Activated T-cell treated with anti-CD3 and anti-CD28 coated beads, Interleukin-2, amount 50 U/mL, for 4 hours (primary cell): Measurements from ENCODE around the gene IL7R. TPM values are rescaled to one million over a fixed set of nuclear protein-coding genes. Genes with fewer than 3 reads are reported as not detected.
"Not testable (repeated sequence)": the region's sequence is repeated elsewhere in the genome, so short reads cannot be mapped to it uniquely, and the experiment has no call there.

Source experiments
- ATAC-seq, 2 donors: fragments of 200-7000 bp; cut with Tn5 transposase; one replicate each; pipeline ENCODE4 v1.10.0; 2021
- DNase-seq: peaks from one replicate; pipeline ENCODE4 v3.0.0-alpha.2; 2020
- H3K27me3 Mint-ChIP-seq: one replicate; pipeline ENCODE4 v1.8.0; 2021; ENCODE audit warnings: low read depth, mixed read lengths
- H3K36me3 Mint-ChIP-seq: one replicate; pipeline ENCODE4 v1.8.0; 2022; ENCODE audit warnings: mixed read lengths; ENCODE audit not compliant: insufficient read depth
- H3K4me1 Mint-ChIP-seq: one replicate; pipeline ENCODE4 v1.8.0; 2021; ENCODE audit warnings: low read depth, mixed read lengths
- H3K4me3 Mint-ChIP-seq: one replicate; pipeline ENCODE4 v1.8.0; 2021; ENCODE audit warnings: mild to moderate bottlenecking, moderate library complexity, mixed read lengths
- H3K9me3 Mint-ChIP-seq: one replicate; pipeline ENCODE4 v1.8.0; 2021; ENCODE audit warnings: mixed read lengths
- total RNA-seq, 3 donors: library from RNA; stranded (reverse); gene quantifications; one replicate each; pipeline ENCODE4 v1.2.1, GENCODE V29; 2021

The IL7R gene
- total RNA-seq, 3 donors from 2014 or later, result 53.5 to 65.8 (median 54.7) TPM

DNA sequence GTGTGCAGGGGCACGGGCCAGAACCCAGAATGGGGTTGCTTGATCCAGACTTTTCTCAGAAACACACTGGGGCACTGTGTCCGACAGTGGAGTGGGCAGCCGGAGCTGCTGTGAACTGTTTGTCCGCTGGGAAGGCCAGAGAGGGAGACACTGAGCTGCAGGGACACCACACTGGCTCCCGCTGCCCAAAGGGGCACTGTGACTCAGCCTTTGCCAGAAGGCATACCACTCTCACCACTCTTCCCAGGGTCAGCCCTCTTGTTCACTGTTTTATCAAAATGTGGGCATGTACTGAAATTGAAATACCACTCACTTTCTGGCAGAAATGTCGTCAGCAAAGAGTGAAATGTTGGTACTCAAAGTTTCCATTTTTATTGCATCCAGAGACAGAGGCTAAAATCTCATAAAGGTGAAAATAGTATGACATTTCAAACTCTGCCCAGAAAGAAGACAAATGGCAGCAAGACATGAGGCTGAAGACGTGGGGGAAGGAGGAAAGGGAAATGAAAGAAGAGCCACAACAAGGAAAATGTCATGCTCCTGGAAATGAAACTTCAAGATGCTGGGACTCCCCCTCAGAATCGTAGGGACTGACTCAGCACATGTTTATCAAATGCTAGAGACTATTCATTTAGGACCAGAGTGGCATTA lies 4.5 kb upstream of the IL7R start:
- ATAC-seq (peak; percentile 27), DNase-seq (peak; percentile 47)
- Mint-ChIP-seq H3K4me1 (peaks cover 73% of the 10 kb centered on the region), H3K36me3 (peaks cover 3% of the 10 kb centered on the region), H3K9me3 (no peaks in the 10 kb centered on the region), H3K4me3 (peak overlapping the region; percentile 85), H3K27me3 (no peaks in the 10 kb centered on the region)

DNA sequence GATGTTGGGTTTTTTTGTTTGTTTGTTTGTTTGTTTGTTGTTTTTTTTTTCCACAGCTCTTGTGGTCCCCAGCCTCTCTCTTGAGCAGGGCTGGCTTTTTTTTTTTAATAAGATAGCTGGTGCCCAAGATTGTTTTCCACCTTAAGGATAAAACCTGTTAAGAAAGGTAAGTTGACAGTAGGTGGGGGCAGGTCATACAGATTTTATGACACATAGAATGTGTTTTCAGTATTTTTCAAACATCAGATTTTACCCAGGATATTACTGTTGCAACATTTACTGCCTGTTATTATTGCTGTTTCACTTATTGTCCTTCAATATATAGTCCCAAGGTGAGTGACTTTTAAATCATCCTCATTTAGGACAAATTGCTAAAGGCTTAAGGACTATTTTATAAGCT lies 3.9 kb upstream of the IL7R start:
- peak overlapping the region; percentile 85 for H3K4me3 Mint-ChIP-seq
- no peak for DNase-seq
- no peak for ATAC-seq
- H3K4me1 Mint-ChIP-seq, result peaks cover 77% of the 10 kb centered on the region
- H3K36me3 Mint-ChIP-seq, result peaks cover 3% of the 10 kb centered on the region
- no peaks in the 10 kb centered on the region for H3K9me3 Mint-ChIP-seq
- no peaks in the 10 kb centered on the region for H3K27me3 Mint-ChIP-seq

DNA sequence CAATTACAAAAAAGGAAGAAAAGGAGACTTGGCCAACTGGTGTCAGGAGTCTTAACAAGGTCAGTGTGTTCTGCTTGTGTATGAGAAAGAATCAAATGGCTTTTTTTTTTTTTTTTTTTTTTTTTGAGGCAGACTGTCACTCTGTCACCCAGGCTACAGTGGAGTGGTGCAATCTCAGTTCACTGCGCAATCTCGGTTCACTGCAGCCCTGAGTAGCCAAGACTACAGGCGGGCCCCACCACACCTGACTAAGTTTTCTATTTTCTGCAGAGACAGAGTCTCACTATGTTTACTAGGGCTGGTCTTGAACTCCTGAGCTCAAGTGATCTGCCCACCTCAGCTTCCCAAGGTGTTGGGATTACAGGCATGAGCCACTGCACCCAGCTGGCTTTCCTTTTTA lies 3.1 kb upstream of the IL7R start:
- Mint-ChIP-seq H3K4me1 (peaks cover 75% of the 10 kb centered on the region), H3K36me3 (peaks cover 3% of the 10 kb centered on the region), H3K4me3 (peak overlapping the region; percentile 85), H3K27me3 (no peaks in the 10 kb centered on the region), H3K9me3 (no peaks in the 10 kb centered on the region)
- peak; percentile 61 for DNase-seq
- ATAC-seq, result peak; percentile 45 to 46

DNA sequence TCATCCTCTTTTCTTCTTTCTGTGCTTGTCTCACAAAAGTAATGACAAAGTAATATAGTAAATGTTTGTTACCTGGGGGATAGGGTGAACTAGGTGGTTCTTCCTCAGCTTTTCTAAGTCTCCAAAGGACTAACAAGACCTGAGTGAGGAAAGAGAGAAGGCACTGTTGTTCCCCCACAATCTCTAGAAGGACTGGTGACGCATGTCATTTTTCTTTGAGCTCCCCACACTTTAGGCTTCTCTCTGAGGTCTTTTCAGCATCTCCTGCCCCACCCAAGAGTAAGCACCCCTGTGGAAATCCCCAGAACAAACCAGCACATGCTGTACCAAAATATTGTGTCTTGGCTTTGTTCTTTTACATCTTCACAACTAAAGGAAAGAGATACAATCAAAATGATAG lies 2.4 kb upstream of the IL7R start:
- DNase-seq (peak; percentile 62), ATAC-seq (peak; percentile 51 to 52)
- peak overlapping the region; percentile 85 for H3K4me3 Mint-ChIP-seq
- H3K4me1 Mint-ChIP-seq, result peaks cover 81% of the 10 kb centered on the region
- no peaks in the 10 kb centered on the region for H3K9me3 Mint-ChIP-seq
- peaks cover 8% of the 10 kb centered on the region for H3K36me3 Mint-ChIP-seq
- H3K27me3 Mint-ChIP-seq, result no peaks in the 10 kb centered on the region

DNA sequence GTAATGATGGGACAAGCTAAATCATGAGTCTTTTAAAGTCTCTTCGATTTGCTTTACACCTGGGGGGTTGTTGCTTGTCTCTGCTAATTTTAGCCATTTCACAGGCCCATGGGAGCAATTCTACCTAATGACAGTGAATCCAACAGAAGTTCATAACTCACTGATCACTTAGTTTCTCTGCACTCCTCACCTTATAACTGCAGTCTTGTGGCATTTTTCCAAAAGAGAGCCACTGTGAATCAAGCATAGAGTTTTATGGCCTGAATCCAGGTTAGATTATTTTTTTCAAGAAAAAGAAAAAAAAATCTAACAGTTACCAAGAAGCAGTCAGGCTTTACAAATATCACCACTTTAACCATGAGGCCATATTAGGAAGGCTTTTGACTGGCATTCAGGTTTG lies 1.5 kb upstream of the IL7R start:
- peaks cover 13% of the 10 kb centered on the region for H3K36me3 Mint-ChIP-seq
- no peak for DNase-seq

DNA sequence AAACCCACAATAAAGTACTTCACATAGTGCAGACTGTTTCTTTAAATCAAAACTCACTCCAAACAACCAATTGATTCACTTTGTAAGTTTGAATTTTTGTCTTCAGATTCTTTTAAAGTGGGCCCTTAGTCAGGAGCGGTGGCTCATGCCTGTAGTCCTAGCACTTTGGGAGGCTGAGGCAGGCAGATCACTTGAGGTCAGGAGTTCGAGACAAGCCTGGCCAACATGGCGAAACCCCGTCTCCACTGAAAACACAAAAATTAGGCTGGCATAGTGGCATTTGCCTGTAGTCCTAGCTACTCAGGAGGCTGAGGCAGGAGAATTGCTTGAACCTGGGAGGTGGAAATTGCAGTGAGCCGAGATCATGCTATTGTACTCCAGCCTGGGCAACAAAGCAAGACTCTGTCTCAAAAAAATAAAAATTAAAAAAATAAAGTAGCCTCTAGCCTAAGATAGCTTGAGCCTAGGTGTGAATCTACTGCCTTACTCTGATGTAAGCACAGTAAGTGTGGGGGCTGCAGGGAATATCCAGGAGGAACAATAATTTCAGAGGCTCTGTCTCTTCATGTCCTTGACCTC lies 416 bp upstream of the IL7R start:
- H3K36me3 Mint-ChIP-seq, result peaks cover 22% of the 10 kb centered on the region
- H3K4me3 Mint-ChIP-seq, result peak overlapping the region; percentile 76
- not testable (repeated sequence) for H3K27me3 Mint-ChIP-seq, H3K9me3 Mint-ChIP-seq, DNase-seq, ATAC-seq
- H3K4me1 Mint-ChIP-seq, result peaks cover 83% of the 10 kb centered on the region

More for the DNA sequence above, 1.5 kb upstream of the IL7R start:
- ATAC-seq, result no peak
- Mint-ChIP-seq H3K27me3 (no peaks in the 10 kb centered on the region), H3K4me3 (peak overlapping the region; percentile 85), H3K9me3 (no peaks in the 10 kb centered on the region), H3K4me1 (peaks cover 83% of the 10 kb centered on the region)

DNA sequence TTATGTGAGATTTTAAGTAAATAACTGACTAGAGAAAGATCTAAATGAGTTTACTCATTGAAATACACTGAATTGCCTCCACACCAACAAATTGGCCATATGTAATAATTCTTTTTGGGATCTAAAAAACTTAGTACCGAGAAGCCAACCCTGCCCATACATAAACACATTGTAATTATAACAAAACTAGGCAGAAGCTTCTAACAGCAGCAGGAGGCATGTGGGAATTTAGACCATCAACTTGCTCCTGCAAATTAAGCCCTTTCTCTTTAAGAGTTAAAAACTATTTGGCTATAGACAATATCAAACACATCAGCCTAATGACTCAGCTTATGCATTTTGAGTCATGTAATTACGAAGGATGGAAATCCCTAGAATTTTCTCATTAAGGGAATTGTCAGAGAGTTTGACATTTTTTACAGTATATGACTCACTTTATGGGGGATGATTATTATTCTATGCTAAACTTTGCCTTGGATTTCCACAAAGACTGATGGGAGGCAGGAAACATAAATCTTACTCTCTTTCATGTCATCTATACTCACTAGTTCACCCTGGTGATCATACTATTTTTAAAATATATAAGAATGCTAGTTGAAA lies 1.0 kb downstream of the IL7R start:
- ATAC-seq, result peak; percentile 8 to 10
- Mint-ChIP-seq H3K4me1 (peaks cover 83% of the 10 kb centered on the region), H3K9me3 (no peaks in the 10 kb centered on the region), H3K27me3 (no peaks in the 10 kb centered on the region), H3K4me3 (peak overlapping the region; percentile 76), H3K36me3 (peaks cover 36% of the 10 kb centered on the region)
- no peak for DNase-seq

DNA sequence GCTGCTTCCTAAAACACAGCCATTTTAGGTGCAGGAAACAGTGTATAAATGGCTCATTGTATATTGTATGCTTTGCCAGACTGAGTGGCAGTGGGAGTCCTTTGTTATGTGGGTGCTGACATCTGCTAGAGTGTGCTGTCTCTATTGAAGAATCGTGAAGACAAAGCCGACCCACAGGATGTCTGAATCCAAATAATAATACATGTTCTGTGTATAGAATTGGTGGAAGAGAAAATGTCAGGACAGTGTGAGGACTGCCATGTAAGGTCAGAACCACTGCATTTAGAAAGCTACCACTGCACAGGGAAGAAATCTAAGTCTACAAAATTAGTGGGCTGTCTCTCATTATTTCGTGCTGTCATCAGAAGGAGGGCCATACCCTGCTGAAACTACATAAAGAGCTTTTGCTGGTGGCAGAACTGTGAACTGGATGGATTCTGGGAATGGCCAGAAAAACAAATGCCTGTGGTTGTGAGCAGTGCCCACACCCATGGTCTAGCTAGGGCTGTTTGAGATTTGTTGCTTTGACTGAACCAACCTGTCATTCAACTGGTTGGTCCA lies 2.5 kb downstream of the IL7R start:
- Mint-ChIP-seq H3K4me3 (peak overlapping the region; percentile 86), H3K4me1 (peaks cover 87% of the 10 kb centered on the region), H3K36me3 (peaks cover 47% of the 10 kb centered on the region), H3K9me3 (no peaks in the 10 kb centered on the region), H3K27me3 (no peaks in the 10 kb centered on the region)
- ATAC-seq (peak; percentile 2 to 4), DNase-seq (peak; percentile 31)

DNA sequence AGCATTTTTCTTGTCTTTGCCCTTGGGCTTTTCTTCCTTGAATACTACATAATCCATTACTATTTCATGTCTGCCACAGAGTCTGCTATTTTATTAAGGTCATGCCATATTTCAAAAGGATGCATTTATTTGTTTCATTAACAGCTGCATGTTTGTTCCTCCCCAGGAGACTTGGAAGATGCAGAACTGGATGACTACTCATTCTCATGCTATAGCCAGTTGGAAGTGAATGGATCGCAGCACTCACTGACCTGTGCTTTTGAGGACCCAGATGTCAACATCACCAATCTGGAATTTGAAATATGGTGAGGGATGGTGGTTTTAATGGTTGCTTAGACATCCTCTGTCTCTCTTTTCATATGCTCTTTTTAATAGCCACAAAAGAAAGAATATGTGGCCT lies 4.0 kb downstream of the IL7R start:
- Mint-ChIP-seq H3K9me3 (no peaks in the 10 kb centered on the region), H3K27me3 (no peaks in the 10 kb centered on the region), H3K36me3 (peaks cover 60% of the 10 kb centered on the region), H3K4me1 (peaks cover 85% of the 10 kb centered on the region), H3K4me3 (peak overlapping the region; percentile 86)
- ATAC-seq (no peak), DNase-seq (no peak)

DNA sequence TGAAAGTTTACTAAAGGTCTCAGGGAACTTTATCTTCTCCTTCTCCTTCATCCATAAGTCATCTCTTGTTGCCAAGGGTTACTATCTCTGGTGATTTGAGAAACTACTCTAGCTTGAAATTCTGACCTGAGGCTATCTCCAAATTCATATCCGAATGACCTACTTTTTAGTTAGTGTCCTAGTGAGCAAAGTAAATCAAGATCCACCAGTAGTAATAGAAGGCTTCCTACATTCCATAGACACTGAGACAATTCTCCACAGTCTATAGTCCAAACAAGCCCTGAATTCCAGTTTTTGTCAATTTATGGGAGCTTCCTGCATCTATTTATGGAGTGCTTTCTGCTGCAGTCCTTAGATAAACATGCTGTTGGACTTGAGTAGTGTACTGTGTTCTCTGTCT lies 5.0 kb downstream of the IL7R start:
- Mint-ChIP-seq H3K36me3 (peaks cover 67% of the 10 kb centered on the region), H3K4me3 (peak overlapping the region; percentile 86), H3K4me1 (peaks cover 86% of the 10 kb centered on the region), H3K9me3 (no peaks in the 10 kb centered on the region), H3K27me3 (no peaks in the 10 kb centered on the region)
- ATAC-seq (no peak), DNase-seq (no peak)

DNA sequence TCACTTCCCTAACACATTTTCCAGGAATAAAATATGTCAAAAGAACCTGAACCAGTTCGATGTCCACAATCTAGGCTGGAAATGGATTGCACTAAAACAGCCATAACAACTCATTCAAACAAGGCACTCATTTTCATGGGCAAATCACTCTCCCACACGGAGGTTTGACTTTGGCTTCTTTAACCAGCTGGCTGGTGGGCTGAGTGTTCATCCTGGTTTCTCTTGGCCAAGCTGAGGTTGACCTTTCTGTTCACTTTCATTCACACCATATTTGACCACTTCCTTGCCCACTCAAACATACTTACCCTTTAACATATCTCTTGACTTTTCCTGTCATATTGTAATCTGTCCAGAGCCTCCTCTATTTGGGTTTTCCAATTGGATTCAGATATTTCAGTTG lies 5.4 kb downstream of the IL7R start:
- H3K4me1 Mint-ChIP-seq, result peaks cover 87% of the 10 kb centered on the region
- no peak for ATAC-seq
- no peak for DNase-seq
- H3K9me3 Mint-ChIP-seq, result no peaks in the 10 kb centered on the region
- peaks cover 69% of the 10 kb centered on the region for H3K36me3 Mint-ChIP-seq
- no peaks in the 10 kb centered on the region for H3K27me3 Mint-ChIP-seq
- H3K4me3 Mint-ChIP-seq, result peak overlapping the region; percentile 86

DNA sequence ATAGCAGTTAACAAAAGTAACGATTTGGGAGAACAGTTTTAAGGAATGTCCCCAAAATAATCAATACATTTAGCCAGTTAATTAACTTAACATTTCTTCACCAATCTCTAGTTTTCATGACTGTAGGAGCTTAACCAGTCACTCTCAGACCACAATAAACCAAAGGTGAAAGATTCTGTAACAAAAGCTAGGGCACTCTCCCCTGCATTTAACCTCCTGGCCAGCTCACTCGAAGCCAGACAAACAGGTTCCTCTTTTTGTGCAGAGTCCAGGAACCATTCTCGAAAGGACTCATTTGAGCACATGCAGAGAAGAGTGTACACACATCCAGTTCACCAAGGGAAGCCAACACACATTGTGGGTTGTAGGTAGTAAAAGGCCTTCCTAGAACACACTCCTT lies 6.5 kb downstream of the IL7R start:
- ATAC-seq, result peak; percentile 51 to 62
- Mint-ChIP-seq H3K4me3 (peak overlapping the region; percentile 86), H3K27me3 (no peaks in the 10 kb centered on the region), H3K4me1 (peaks cover 90% of the 10 kb centered on the region), H3K36me3 (peaks cover 77% of the 10 kb centered on the region), H3K9me3 (no peaks in the 10 kb centered on the region)
- no peak for DNase-seq

DNA sequence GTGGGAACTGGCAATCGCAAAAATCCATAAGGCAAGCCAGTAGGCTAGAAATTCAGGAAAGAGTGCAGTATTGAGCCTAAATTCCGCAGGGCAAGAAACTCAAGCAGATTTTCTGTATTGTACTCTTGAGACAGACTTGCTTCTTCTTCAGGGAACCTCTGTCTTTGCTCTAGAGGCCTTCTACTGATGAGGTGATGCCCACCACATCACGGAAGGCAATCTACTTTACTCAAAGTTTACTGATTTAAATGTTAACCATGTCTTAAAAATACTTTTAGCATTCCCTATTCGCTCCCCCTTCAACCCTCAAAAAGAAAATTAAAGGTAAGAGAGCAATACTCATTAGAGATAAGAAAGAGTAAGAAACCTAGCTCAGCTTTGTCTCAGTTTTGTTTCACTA lies 11.3 kb downstream of the IL7R start:
- Mint-ChIP-seq H3K27me3 (no peaks in the 10 kb centered on the region), H3K4me1 (peaks cover 85% of the 10 kb centered on the region), H3K4me3 (no peak overlapping the region), H3K9me3 (no peaks in the 10 kb centered on the region), H3K36me3 (peaks cover 80% of the 10 kb centered on the region)
- DNase-seq, result no peak
- ATAC-seq, result no peak

DNA sequence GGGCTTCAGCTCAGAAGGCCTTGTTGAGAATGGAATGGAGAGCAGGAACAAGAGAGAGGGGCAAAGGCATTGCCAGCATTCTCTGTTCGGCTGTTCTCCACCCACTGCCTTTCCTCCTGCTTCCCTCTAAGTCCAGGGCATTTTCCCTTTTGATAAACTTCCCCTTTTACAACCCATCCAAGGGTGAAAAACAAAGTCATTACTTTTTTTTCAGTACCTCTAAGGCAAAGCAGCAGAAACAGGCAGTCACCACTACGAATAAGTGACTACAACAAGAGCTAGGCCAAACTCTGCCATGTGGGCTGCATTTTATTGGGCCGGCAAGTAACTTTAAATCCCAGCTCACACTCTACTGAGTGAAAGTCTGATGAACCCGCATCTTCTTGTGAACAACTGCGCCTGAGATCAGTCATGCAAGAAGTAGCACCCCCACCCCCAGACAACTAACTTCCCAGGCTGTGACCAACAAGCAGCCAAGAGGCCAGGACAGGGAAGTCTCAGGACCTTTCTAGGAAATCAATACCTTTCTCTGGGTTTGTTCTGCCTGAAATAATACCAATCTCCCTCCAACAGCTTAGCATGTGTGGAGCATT lies 13.1 kb downstream of the IL7R start:
- peaks cover 88% of the 10 kb centered on the region for H3K4me1 Mint-ChIP-seq
- H3K4me3 Mint-ChIP-seq, result no peak overlapping the region
- peaks cover 4% of the 10 kb centered on the region for H3K9me3 Mint-ChIP-seq
- ATAC-seq (peak; percentile 28 to 63), DNase-seq (no peak)
- peaks cover 83% of the 10 kb centered on the region for H3K36me3 Mint-ChIP-seq
- no peaks in the 10 kb centered on the region for H3K27me3 Mint-ChIP-seq
